Measurements from ENCODE around the gene CYP3A5. TPM values are rescaled to one million over a fixed set of nuclear protein-coding genes. Genes with fewer than 3 reads are reported as not detected.

Gene CYP3A5
- total RNA-seq, 1 donor from 2014 or later, result 1.0 TPM

Small RNAs within 50 kb of the gene (small RNA-seq; reads per million reads assigned to genes)
- gene CYP3A51P, result not detected
- not detected for gene CYP3A7-CYP3A51P

Other genes with a start within 250 kb of the CYP3A5 start
- gene PTCD1, start 241.2 kb downstream of the CYP3A5 start, total RNA-seq, result 5.7 TPM
- 29.2 TPM for gene CPSF4, start 241.1 kb downstream of the CYP3A5 start, total RNA-seq
- 667 TPM for gene ATP5MF, start 213.8 kb downstream of the CYP3A5 start, total RNA-seq
- 13.6 TPM for gene ZNF789, start 207.1 kb downstream of the CYP3A5 start, total RNA-seq
- 39.7 TPM for gene ZNF394, start 179.7 kb downstream of the CYP3A5 start, total RNA-seq
- 8.9 TPM for gene ZKSCAN5, start 175.3 kb downstream of the CYP3A5 start, total RNA-seq
- 6.8 TPM for gene FAM200A, start 127.9 kb downstream of the CYP3A5 start, total RNA-seq
- 31.3 TPM for gene ZNF655, start 121.4 kb downstream of the CYP3A5 start, total RNA-seq
- gene TMEM225B, start 81.7 kb downstream of the CYP3A5 start, total RNA-seq, result 0.52 TPM
- 11.0 TPM for gene ZSCAN25, start 63.0 kb downstream of the CYP3A5 start, total RNA-seq
- 0.52 TPM for gene CYP3A7, start 55.2 kb upstream of the CYP3A5 start, total RNA-seq
- gene CYP3A4, start 104.2 kb upstream of the CYP3A5 start, total RNA-seq, result not detected
- gene CYP3A43, start 148.0 kb upstream of the CYP3A5 start, total RNA-seq, result not detected
- gene OR2AE1, start 197.0 kb upstream of the CYP3A5 start, total RNA-seq, result not detected
- 15.1 TPM for gene TRIM4, start 239.5 kb upstream of the CYP3A5 start, total RNA-seq
- gene GJC3, start 249.6 kb upstream of the CYP3A5 start, total RNA-seq, result 1.0 TPM

All from skeletal muscle tissue (tissue), 2 donors.